Measurements from ENCODE around the gene COG6. TPM values are rescaled to one million over a fixed set of nuclear protein-coding genes. Genes with fewer than 3 reads are reported as not detected.

Gene COG6
- total RNA-seq, 1 experiment from 2014 or later, result 24.3 TPM

DNA sequence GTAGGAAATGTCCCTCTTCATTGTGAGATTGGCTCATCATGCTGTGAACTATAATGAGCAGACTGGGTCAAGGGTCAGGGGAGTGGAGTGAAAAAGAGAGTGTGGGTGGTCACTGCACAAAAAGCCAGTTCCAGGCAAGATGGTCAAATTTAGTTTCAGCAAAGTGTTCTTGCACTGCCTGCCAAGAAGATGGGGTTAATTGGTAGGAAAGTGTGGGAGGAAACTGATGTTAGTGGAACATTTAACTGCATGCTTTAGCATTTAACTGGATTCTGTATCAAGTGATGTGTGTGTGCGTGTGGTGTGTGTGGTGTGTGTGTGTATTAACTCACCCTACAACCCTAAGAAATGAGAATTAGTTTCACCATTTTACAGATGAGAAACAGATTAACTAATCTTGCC is 131.6 kb downstream of the COG6 start:
- Histone ChIP-seq H3K4me1 (ENCODE audit: control insufficient read depth, insufficient read depth, low read length) (no peaks in the 10 kb centered on the region), H3K36me3 (ENCODE audit: control insufficient read depth, insufficient read depth, low read length) (no peaks in the 10 kb centered on the region), H3K27me3 (ENCODE audit: control insufficient read depth, insufficient read depth, low read length) (no peaks in the 10 kb centered on the region), H3K27ac (ENCODE audit: low read length) (no peak overlapping the region), H3K4me3 (ENCODE audit: low read depth in 2 of 2, low read length in 2 of 2) (no peak overlapping the region), H3K9me3 (ENCODE audit: control insufficient read depth, insufficient read depth, low read depth, low read length) (no peaks in the 10 kb centered on the region)
- TF ChIP-seq TCF7L2 (IDR thresholded peaks at IDR 0.05; ENCODE audit: low read depth, low read length) (no peak), SIN3A (IDR thresholded peaks at IDR 0.05; ENCODE audit: borderline replicate concordance, insufficient read depth, low read depth, low read length) (no peak), POLR2AphosphoS5 (IDR thresholded peaks at IDR 0.05; ENCODE audit: low read depth, low read length) (no peak)
- TF ChIP-seq, protein P1, sequence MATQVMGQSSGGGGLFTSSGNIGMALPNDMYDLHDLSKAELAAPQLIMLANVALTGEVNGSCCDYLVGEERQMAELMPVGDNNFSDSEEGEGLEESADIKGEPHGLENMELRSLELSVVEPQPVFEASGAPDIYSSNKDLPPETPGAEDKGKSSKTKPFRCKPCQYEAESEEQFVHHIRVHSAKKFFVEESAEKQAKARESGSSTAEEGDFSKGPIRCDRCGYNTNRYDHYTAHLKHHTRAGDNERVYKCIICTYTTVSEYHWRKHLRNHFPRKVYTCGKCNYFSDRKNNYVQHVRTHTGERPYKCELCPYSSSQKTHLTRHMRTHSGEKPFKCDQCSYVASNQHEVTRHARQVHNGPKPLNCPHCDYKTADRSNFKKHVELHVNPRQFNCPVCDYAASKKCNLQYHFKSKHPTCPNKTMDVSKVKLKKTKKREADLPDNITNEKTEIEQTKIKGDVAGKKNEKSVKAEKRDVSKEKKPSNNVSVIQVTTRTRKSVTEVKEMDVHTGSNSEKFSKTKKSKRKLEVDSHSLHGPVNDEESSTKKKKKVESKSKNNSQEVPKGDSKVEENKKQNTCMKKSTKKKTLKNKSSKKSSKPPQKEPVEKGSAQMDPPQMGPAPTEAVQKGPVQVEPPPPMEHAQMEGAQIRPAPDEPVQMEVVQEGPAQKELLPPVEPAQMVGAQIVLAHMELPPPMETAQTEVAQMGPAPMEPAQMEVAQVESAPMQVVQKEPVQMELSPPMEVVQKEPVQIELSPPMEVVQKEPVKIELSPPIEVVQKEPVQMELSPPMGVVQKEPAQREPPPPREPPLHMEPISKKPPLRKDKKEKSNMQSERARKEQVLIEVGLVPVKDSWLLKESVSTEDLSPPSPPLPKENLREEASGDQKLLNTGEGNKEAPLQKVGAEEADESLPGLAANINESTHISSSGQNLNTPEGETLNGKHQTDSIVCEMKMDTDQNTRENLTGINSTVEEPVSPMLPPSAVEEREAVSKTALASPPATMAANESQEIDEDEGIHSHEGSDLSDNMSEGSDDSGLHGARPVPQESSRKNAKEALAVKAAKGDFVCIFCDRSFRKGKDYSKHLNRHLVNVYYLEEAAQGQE (IDR thresholded peaks at IDR 0.05; ENCODE audit: insufficient read depth in 1 of 2, low read depth in 2 of 2, low read length in 1 of 2), result no peak
- TF ChIP-seq, protein P2, sequence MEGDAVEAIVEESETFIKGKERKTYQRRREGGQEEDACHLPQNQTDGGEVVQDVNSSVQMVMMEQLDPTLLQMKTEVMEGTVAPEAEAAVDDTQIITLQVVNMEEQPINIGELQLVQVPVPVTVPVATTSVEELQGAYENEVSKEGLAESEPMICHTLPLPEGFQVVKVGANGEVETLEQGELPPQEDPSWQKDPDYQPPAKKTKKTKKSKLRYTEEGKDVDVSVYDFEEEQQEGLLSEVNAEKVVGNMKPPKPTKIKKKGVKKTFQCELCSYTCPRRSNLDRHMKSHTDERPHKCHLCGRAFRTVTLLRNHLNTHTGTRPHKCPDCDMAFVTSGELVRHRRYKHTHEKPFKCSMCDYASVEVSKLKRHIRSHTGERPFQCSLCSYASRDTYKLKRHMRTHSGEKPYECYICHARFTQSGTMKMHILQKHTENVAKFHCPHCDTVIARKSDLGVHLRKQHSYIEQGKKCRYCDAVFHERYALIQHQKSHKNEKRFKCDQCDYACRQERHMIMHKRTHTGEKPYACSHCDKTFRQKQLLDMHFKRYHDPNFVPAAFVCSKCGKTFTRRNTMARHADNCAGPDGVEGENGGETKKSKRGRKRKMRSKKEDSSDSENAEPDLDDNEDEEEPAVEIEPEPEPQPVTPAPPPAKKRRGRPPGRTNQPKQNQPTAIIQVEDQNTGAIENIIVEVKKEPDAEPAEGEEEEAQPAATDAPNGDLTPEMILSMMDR (IDR thresholded peaks at IDR 0.05), result no peak
- ChIA-PET CTCF (no interaction called here), POLR2A (no interaction called here)
- intact Hi-C loops (cut with micrococcal nuclease; ENCODE audit: unreplicated experiment), result no loop called here
- BruUV-seq (replicated peaks), result no TSS peak
- no peak for ATAC-seq
- in situ Hi-C loops (cut with HindIII; ENCODE audit: low pct_unique_long_range_greater_than_20kb, low sequenced_read_pairs), result no loop called here
- no peak for DNase-seq (ENCODE audit: low read depth, low spot score)

GRCh38 chr13:39788102-39788501 is 132.6 kb downstream of the COG6 start:
- ATAC-seq, result no peak
- no peak overlapping the region for H3K4me3 ChIP-seq (ENCODE audit: low read depth in 2 of 2, low read length in 2 of 2)
- in situ Hi-C loops (cut with HindIII; ENCODE audit: low pct_unique_long_range_greater_than_20kb, low sequenced_read_pairs) (no loop called here), intact Hi-C loops (cut with micrococcal nuclease; ENCODE audit: unreplicated experiment) (no loop called here)
- H3K4me1 ChIP-seq (ENCODE audit: control insufficient read depth, insufficient read depth, low read length), result no peaks in the 10 kb centered on the region
- BruUV-seq (replicated peaks), result no TSS peak
- ChIA-PET CTCF (no interaction called here), POLR2A (no interaction called here)
- no peak for DNase-seq (ENCODE audit: low read depth, low spot score)
- H3K27ac ChIP-seq (ENCODE audit: low read length), result no peak overlapping the region
- no peaks in the 10 kb centered on the region for H3K36me3 ChIP-seq (ENCODE audit: control insufficient read depth, insufficient read depth, low read length)
- H3K9me3 ChIP-seq (ENCODE audit: control insufficient read depth, insufficient read depth, low read depth, low read length), result no peaks in the 10 kb centered on the region
- TF ChIP-seq TCF7L2 (IDR thresholded peaks at IDR 0.05; ENCODE audit: low read depth, low read length) (no peak), SIN3A (IDR thresholded peaks at IDR 0.05; ENCODE audit: borderline replicate concordance, insufficient read depth, low read depth, low read length) (no peak), POLR2AphosphoS5 (IDR thresholded peaks at IDR 0.05; ENCODE audit: low read depth, low read length) (no peak)
- TF ChIP-seq, protein P2 (IDR thresholded peaks at IDR 0.05), result no peak
- TF ChIP-seq, protein P1 (IDR thresholded peaks at IDR 0.05; ENCODE audit: insufficient read depth in 1 of 2, low read depth in 2 of 2, low read length in 1 of 2), result no peak
- H3K27me3 ChIP-seq (ENCODE audit: control insufficient read depth, insufficient read depth, low read length), result no peaks in the 10 kb centered on the region

Data from Panc1 (cell line).